K562 (cell line): ENCODE results near the gene SPRY4. TPM values are rescaled to one million over a fixed set of nuclear protein-coding genes. Genes with fewer than 3 reads are reported as not detected.

ENCODE experiments used
- ATAC-seq: fragments of 200-7000 bp; cut with Tn5 transposase; 3 replicates; pipeline ENCODE4 v1.9.1; 2020; ENCODE audit warnings: moderate library complexity
- BruUV-seq: library from RNA; stranded (reverse); fragments of 400-500 nt; replicated peaks from 2 replicates; lab custom pipeline; 2021; lab: Mats Ljungman, UMichigan
- CTCF ChIA-PET: fragments of 300-600 bp; formaldehyde crosslinking; extraction: SDS; loops from one replicate; lab custom pipeline; 2021; ENCODE audit warnings: low intra/inter-chr PET ratio; lab: Yijun Ruan, JAX
- POLR2A ChIA-PET: fragments of 300-600, 350-650 bp; sonication (Branson Sonifier 250); formaldehyde crosslinking; extraction: SDS; loops from one replicate; lab custom pipeline; 2021; ENCODE audit warnings: antibody characterized with exemption, inconsistent platforms; lab: Yijun Ruan, JAX
- DNase-seq, 4 experiments: peaks; one replicate each; pipeline versions ENCODE4 v3.0.0 to v3.0.0-alpha.2; 2011 to 2018; ENCODE audit warnings: low spot score in 3 of 4, mixed read lengths in 3 of 4; ENCODE audit errors: extremely low read depth in 1 of 4
- FAIRE-seq: peaks from 2 replicates; lab custom pipeline; 2011; peaks lifted over from hg19 to GRCh38; lab: Jason Lieb, UNC
- H2AFZ ChIP-seq: 2 replicates; pipeline ENCODE4 v1.6.0; 2011; ENCODE audit warnings: low read depth, low read length, control low read depth, inconsistent platforms
- H3K27ac ChIP-seq: fragments of 200-600 bp; 3 replicates; pipeline ENCODE4 v1.8.0; 2011; ENCODE audit warnings: low read depth, mild to moderate bottlenecking, control low read depth, inconsistent platforms, low read length, moderate library complexity, mixed read lengths; ENCODE audit errors: extremely low read depth
- H3K27me3 ChIP-seq, 2 experiments: fragments of 300-600 bp in 1 of 2; 2 replicates in 1 of 2; 3 replicates in 1 of 2; pipeline versions ENCODE4 v1.6.0 to v1.8.0; 2011; ENCODE audit warnings: inconsistent platforms in 2 of 2, low read length in 2 of 2, mild to moderate bottlenecking in 1 of 2, mixed read lengths in 1 of 2, moderate library complexity in 1 of 2; ENCODE audit not compliant: control insufficient read depth in 2 of 2, insufficient read depth in 2 of 2
- H3K36me3 ChIP-seq: fragments of 300-600 bp; 3 replicates; pipeline ENCODE4 v1.8.0; 2011; ENCODE audit warnings: mild to moderate bottlenecking, low read length, inconsistent platforms; ENCODE audit not compliant: control insufficient read depth, insufficient read depth
- H3K4me1 ChIP-seq, 2 experiments: fragments of 200-600 bp in 1 of 2; replicated peaks in 1 of 2; 2 replicates in 1 of 2; 3 replicates in 1 of 2; pipeline versions ENCODE4 v1.5.1 to v1.8.0; 2011; ENCODE audit warnings: inconsistent platforms in 2 of 2, low read length in 2 of 2, mild to moderate bottlenecking in 1 of 2, mixed read lengths in 1 of 2, moderate library complexity in 1 of 2; ENCODE audit not compliant: control insufficient read depth in 2 of 2, insufficient read depth in 2 of 2
- H3K4me2 ChIP-seq: 2 replicates; pipeline ENCODE4 v1.6.1; 2011; ENCODE audit warnings: low read length, control low read depth, inconsistent platforms, mixed read lengths; ENCODE audit not compliant: insufficient read depth
- H3K4me3 ChIP-seq: fragments of 200-600 bp; sonication (generic), shearing (Covaris generic); 2 replicates; pipeline ENCODE4 v1.5.1; 2016; ENCODE audit warnings: control low read depth, inconsistent platforms
- H3K79me2 ChIP-seq: fragments of 200-600 bp; 3 replicates; pipeline ENCODE4 v1.8.0; 2011; ENCODE audit warnings: low read length, inconsistent platforms; ENCODE audit not compliant: control insufficient read depth, insufficient read depth
- H3K9ac ChIP-seq, 2 experiments: 2 replicates each; pipeline versions ENCODE4 v1.6.0 to v1.6.1; 2011; ENCODE audit warnings: low read depth in 2 of 2, low read length in 2 of 2, control low read depth in 1 of 2, inconsistent platforms in 1 of 2, mild to moderate bottlenecking in 1 of 2, mixed read lengths in 1 of 2; ENCODE audit not compliant: insufficient read depth in 1 of 2
- H3K9me1 ChIP-seq: one replicate; pipeline ENCODE4 v1.6.0; 2011; ENCODE audit warnings: inconsistent platforms, mild to moderate bottlenecking, low read length, moderate library complexity; ENCODE audit not compliant: control insufficient read depth, insufficient read depth
- H3K9me3 ChIP-seq: replicated peaks from 2 replicates; pipeline ENCODE4 v1.5.1; 2011; ENCODE audit warnings: low read depth, low read length, inconsistent platforms; ENCODE audit not compliant: control insufficient read depth, insufficient read depth
- H4K20me1 ChIP-seq: replicated peaks from 2 replicates; pipeline ENCODE4 v1.6.1; 2011; ENCODE audit warnings: low read length, inconsistent platforms, mixed read lengths; ENCODE audit not compliant: control insufficient read depth, insufficient read depth
- C11orf30 ChIP-seq: fragments of 450-650 bp; IDR thresholded peaks from 2 replicates; pipeline ENCODE4 v1.6.1; 2016; ENCODE audit warnings: low read depth, mild to moderate bottlenecking
- RNF2 ChIP-seq: sonication (generic); IDR thresholded peaks from 2 replicates; pipeline ENCODE4 v1.6.1; 2016
- SAFB2 ChIP-seq: fragments of 200-400 bp; formaldehyde crosslinking; IDR thresholded peaks from 2 replicates; pipeline ENCODE4 v1.6.1; 2018; ENCODE audit warnings: borderline replicate concordance, low read length, low read depth, moderate library complexity; ENCODE audit not compliant: severe bottlenecking
- ZNF134 ChIP-seq: fragments of 250-450 bp; sonication (Bioruptor Pico); conservative IDR thresholded peaks from 2 replicates; pipeline ENCODE4 v1.4.0; 2020
- ZNF57 ChIP-seq: fragments of 450-650 bp; formaldehyde crosslinking; IDR thresholded peaks from 2 replicates; pipeline ENCODE4 v1.4.0; 2020; ENCODE audit warnings: mild to moderate bottlenecking, moderate library complexity
- ZNF79 ChIP-seq: fragments of 250-450 bp; sonication (Bioruptor Pico); IDR thresholded peaks from 2 replicates; pipeline ENCODE4 v1.4.0; 2020; ENCODE audit warnings: low read depth, mild to moderate bottlenecking, moderate library complexity
- WGBS: fragments of 100-300 bp; shearing (Covaris generic); methylation state at CpG from one replicate; pipeline ENCODE4 v1.1.6; 2016; ENCODE audit warnings: low coverage, mixed read lengths; ENCODE audit not compliant: insufficient coverage; ENCODE audit errors: missing lambda C conversion rate; 5-methylcytosine and 5-hydroxymethylcytosine counted together
- in situ Hi-C: fragments of 300-500 bp; cut with MboI; formaldehyde crosslinking; loops from 4 replicates; pipeline ENCODE4 v1.15.0; 2018; ENCODE audit warnings: inconsistent platforms, mixed read lengths
- intact Hi-C: fragments of 100-400 bp; cut with micrococcal nuclease; formaldehyde crosslinking; loops from 2 replicates; pipeline ENCODE4 v1.14.2; 2022
- polyA plus RNA-seq, 8 experiments: library from polyadenylated mRNA; depleted of rRNA in 4 of 8; stranded (reverse) in 5 of 8; unstranded in 3 of 8; fragments of >200 nt; fragmentation: Nextera tagmentation in 2 of 8; fragmentation: Illumina TruSeq in 1 of 8; extraction: Ambion mirVana in 2 of 8; extraction: Trizol in 1 of 8; gene quantifications; 2 replicates each; pipeline versions ENCODE4 v1.2.1 to v1.2.3, GENCODE V29; 2011 to 2014; ENCODE audit warnings: inconsistent platforms in 1 of 8, missing spikeins in 1 of 8
- total RNA-seq, 7 experiments: library from RNA; depleted of rRNA in 6 of 7; stranded (reverse); fragments of >200 nt in 6 of 7; fragmentation: Illumina TruSeq in 2 of 7; extraction: Trizol in 2 of 7; gene quantifications; 2 replicates each; pipeline versions ENCODE4 v1.2.1 to v1.2.3, GENCODE V29; 2011 to 2021; ENCODE audit warnings: low replicate concordance in 1 of 7
- TF ChIP-seq, protein P1 (sequence below): fragments of 250-450 bp; sonication (Bioruptor Pico); IDR thresholded peaks from 2 replicates; pipeline ENCODE4 v1.4.0; 2020

The SPRY4 gene
- total and polyA plus RNA-seq, 9 of the 15 experiments (the other 6 are each of a cell fraction or from before 2014, with no cell fraction given): 2.6 to 24.2 (median 9.5) TPM

DNA sequence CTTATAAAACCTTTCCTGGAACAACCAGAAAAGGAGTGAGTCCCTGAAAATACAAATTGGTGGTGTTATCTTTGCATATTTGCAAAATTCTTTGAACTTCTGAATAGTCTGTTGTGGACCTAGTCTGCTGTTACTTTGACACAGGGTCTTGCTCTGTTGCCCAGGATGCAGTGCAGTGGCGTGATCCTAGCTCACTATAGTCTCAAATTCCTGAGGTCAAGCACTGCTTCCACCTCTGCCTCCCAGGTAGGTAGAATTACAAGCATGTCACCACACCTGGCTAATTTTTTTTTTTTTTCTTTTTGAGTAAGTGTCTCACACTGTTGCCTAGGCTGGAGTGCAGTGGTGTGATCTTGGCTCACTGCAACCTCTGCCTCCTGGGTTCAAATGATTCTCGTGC is 43.7 kb upstream of the SPRY4 start:
- Histone ChIP-seq H3K27ac (no peak overlapping the region), H2AFZ (no peak overlapping the region), H3K36me3 (no peaks in the 10 kb centered on the region), H3K27me3 (no peaks in the 10 kb centered on the region), H3K9ac (no peak overlapping the region), H3K4me3 (no peak overlapping the region), H3K9me3 (no peaks in the 10 kb centered on the region), H4K20me1 (no peaks in the 10 kb centered on the region), H3K9me1 (no peaks in the 10 kb centered on the region), H3K79me2 (no peaks in the 10 kb centered on the region), H3K4me1 (peaks cover 10 to 16% of the 10 kb centered on the region in 2 experiments; a peak in 4 of 5 replicates), H3K4me2 (no peak overlapping the region)
- POLR2A ChIA-PET: interaction anchor here (0.6 to 1.3 kb wide), 2 partner anchors 10 to 11 kb away, joined by 3 to 6 read pairs; no protein-coding TSS in a partner anchor
- no peak for ATAC-seq
- TF ChIP-seq RNF2 (no peak), ZNF79 (CRISPR knock-in tag) (no peak), SAFB2 (no peak), ZNF57 (no peak), ZNF134 (CRISPR knock-in tag) (no peak), C11orf30 (no peak)
- TF ChIP-seq, protein P1, sequence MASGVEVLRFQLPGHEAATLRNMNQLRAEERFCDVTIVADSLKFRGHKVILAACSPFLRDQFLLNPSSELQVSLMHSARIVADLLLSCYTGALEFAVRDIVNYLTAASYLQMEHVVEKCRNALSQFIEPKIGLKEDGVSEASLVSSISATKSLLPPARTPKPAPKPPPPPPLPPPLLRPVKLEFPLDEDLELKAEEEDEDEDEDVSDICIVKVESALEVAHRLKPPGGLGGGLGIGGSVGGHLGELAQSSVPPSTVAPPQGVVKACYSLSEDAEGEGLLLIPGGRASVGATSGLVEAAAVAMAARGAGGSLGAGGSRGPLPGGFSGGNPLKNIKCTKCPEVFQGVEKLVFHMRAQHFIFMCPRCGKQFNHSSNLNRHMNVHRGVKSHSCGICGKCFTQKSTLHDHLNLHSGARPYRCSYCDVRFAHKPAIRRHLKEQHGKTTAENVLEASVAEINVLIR (CRISPR knock-in tag): no peak
- intact Hi-C loops (no loop called here), in situ Hi-C loops (no loop called here)
- no TSS peak for BruUV-seq
- WGBS: 72% methylated on average over 2 of the region's 2 CpGs
- DNase-seq: no peak
- no peak for FAIRE-seq
- CTCF ChIA-PET: no interaction called here
